Measurements from ENCODE around the gene SRP54.
"Not testable (repeated sequence)": the region's sequence is repeated elsewhere in the genome, so short reads cannot be mapped to it uniquely, and the experiment has no call there.

The SRP54 gene

GRCh38 chr14:35050652-35051051 lies 67.9 kb downstream of the SRP54 start:
- no peak for DNase-seq

- DNase-seq: no peak
Measured at GRCh38 chr14:35051796-35052195, 69.0 kb downstream of the SRP54 start.

GRCh38 chr14:35052637-35053036 lies 69.8 kb downstream of the SRP54 start:
- no peak for DNase-seq

GRCh38 chr14:35061113-35061791 lies 78.5 kb downstream of the SRP54 start:
- not testable (repeated sequence) for DNase-seq

- not testable (repeated sequence) for DNase-seq
Measured at GRCh38 chr14:35065731-35066130, 82.9 kb downstream of the SRP54 start.

- DNase-seq: no peak
Measured at GRCh38 chr14:35068238-35069012, 85.6 kb downstream of the SRP54 start.

- DNase-seq: no peak
Measured at GRCh38 chr14:35072226-35072625, 89.4 kb downstream of the SRP54 start.

- DNase-seq: no peak
Measured at GRCh38 chr14:35073486-35073885, 90.7 kb downstream of the SRP54 start.

GRCh38 chr14:35078082-35078481 lies 95.3 kb downstream of the SRP54 start:
- no peak for DNase-seq
